MM.1S (cell line): ENCODE results near the gene TGFBR3.

ENCODE experiments used
- CTCF ChIP-seq: fragments of 300-600 bp; sonication (generic); IDR thresholded peaks from 2 replicates; pipeline ENCODE4 v1.5.1; 2016; ENCODE audit warnings: antibody characterized with exemption, low read length, mixed read lengths
- EZH2 ChIP-seq: fragments of 300-600 bp; sonication (generic); optimal IDR thresholded peaks from 2 replicates; pipeline ENCODE3; 2017; ENCODE audit warnings: low read depth, mild to moderate bottlenecking, antibody characterized with exemption, low read length, mixed read lengths

DNA sequence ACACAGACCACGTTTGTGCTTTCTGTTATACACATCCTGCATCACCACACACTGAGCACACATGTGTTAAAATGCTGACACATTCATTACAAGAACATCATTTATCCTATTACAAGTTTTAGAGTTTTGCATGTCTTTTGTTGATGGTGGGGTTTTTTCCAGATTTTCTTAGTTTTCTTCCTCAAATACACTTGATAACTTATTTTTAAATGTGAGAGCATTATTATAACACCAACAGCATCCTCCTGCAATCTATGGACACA lies 67.3 kb downstream of the TGFBR3 start:
- TF ChIP-seq EZH2 (no peak), CTCF (no peak)
